ENCODE measurements around the gene ENO4. TPM values are rescaled to one million over a fixed set of nuclear protein-coding genes. Genes with fewer than 3 reads are reported as not detected.
A peak's percentile ranks its signal among the peaks of the same experiment; 100 is the strongest.

Gene ENO4
- total RNA-seq, 1 experiment from 2014 or later, result 0.22 TPM

GRCh38 chr10:116826803-116827202 is 22.5 kb upstream of the ENO4 start:
- Histone ChIP-seq H2AFZ (ENCODE audit: low read depth, low read length, poor library complexity, severe bottlenecking) (no peak overlapping the region), H3K9me2 (ENCODE audit: insufficient read depth) (no peaks in the 10 kb centered on the region), H3K27ac (ENCODE audit: low read depth, low read length) (no peak overlapping the region), H3K9me3 (ENCODE audit: control insufficient read depth in 1 of 2, insufficient read depth in 1 of 2, low read depth in 1 of 2, low read length in 2 of 2) (no peaks in the 10 kb centered on the region), H4K20me1 (ENCODE audit: insufficient read depth) (no peaks in the 10 kb centered on the region), H3K27me3 (ENCODE audit: insufficient read depth, low read length) (no peaks in the 10 kb centered on the region), H3K4me3 (replicated peaks in 1 of 2; ENCODE audit: low read depth in 1 of 2, low read length in 2 of 2) (no peak overlapping the region), H3K79me2 (ENCODE audit: insufficient read depth, low read length) (no peaks in the 10 kb centered on the region), H3K4me2 (ENCODE audit: low read length) (peak overlapping the region; percentile 37), H3K9ac (ENCODE audit: low read length) (no peak overlapping the region), H3K36me3 (ENCODE audit: control insufficient read depth in 1 of 2, insufficient read depth in 2 of 2, low read length in 2 of 2) (0 out of 4 replicates have a peak, but pooled peaks cover 0 to 4% of the 10 kb centered on the region in 2 experiments), H3K4me1 (ENCODE audit: control insufficient read depth in 1 of 2, insufficient read depth in 2 of 2, low read length in 2 of 2) (peaks cover 0 to 11% of the 10 kb centered on the region in 2 experiments; a peak in 2 of 4 replicates)
- no TSS peak for BruUV-seq (replicated peaks)
- no peak for TF ChIP-seq ELF1 (IDR thresholded peaks at IDR 0.05; ENCODE audit: borderline replicate concordance, low read depth)
- no peak for TF ChIP-seq ZBTB33 (IDR thresholded peaks at IDR 0.05; ENCODE audit: extremely low read depth, insufficient replicate concordance, low read length)
- no peak for TF ChIP-seq ZNF274 (IDR thresholded peaks at IDR 0.05; ENCODE audit: low read depth, low read length)
- TF ChIP-seq EZH2 (IDR thresholded peaks at IDR 0.05), result no peak
- TF ChIP-seq FOSL1 (IDR thresholded peaks at IDR 0.05; ENCODE audit: low read depth), result peak; percentile 33; the same call in 1 of the 2 replicates
- no peak for TF ChIP-seq REST (IDR thresholded peaks at IDR 0.05; ENCODE audit: low read depth)
- peak; percentile 75 for TF ChIP-seq EGR1 (IDR thresholded peaks at IDR 0.05; ENCODE audit: low read depth)
- no peak for TF ChIP-seq CBX3 (IDR thresholded peaks at IDR 0.05; ENCODE audit: low read depth)
- no peak for TF ChIP-seq SIN3A (IDR thresholded peaks at IDR 0.05; ENCODE audit: low read depth)
- peak; percentile 63 for ATAC-seq
- peak; percentile 12 for DNase-seq (ENCODE audit: low read depth, low spot score)
- intact Hi-C loops (cut with micrococcal nuclease), result no loop called here
- RAD21 ChIA-PET (ENCODE audit: low non-redundant PET in 1 of 2, low total read pairs in 2 of 2, uncharacterized antibody in 2 of 2, unreplicated experiment in 2 of 2), result no interaction called here
- CTCF ChIA-PET, result interaction anchor here (0.9 to 1.4 kb wide), 4 partner anchors 14 to 348 kb away, joined by 3 to 5 read pairs (median 3); no protein-coding TSS in a partner anchor
- POLR2A ChIA-PET, result no interaction called here

All from HCT116 (cell line).